IPS-20b (cell line): ENCODE measurements around the gene EXD3.
"Not testable (repeated sequence)": the region's sequence is repeated elsewhere in the genome, so short reads cannot be mapped to it uniquely, and the experiment has no call there.

Source experiments
- H3K27ac ChIP-seq: one replicate; pipeline ENCODE4 v1.5.1; 2013; ENCODE audit warnings: low read length
- H3K27me3 ChIP-seq: 2 replicates; pipeline ENCODE4 v1.6.1; 2013; ENCODE audit warnings: mild to moderate bottlenecking, low read length, inconsistent platforms; ENCODE audit not compliant: insufficient read depth
- H3K36me3 ChIP-seq: 2 replicates; pipeline ENCODE4 v1.6.1; 2013; ENCODE audit warnings: low read depth, mild to moderate bottlenecking, inconsistent platforms, low read length, moderate library complexity; ENCODE audit not compliant: insufficient read depth
- H3K4me1 ChIP-seq: 2 replicates; pipeline ENCODE4 v1.6.1; 2013; ENCODE audit warnings: mild to moderate bottlenecking, control low read depth, inconsistent platforms, low read length, moderate library complexity; ENCODE audit not compliant: insufficient read depth
- H3K4me3 ChIP-seq: 2 replicates; pipeline ENCODE4 v1.5.1; 2013; ENCODE audit warnings: mild to moderate bottlenecking, low read length, inconsistent platforms
- H3K9ac ChIP-seq: 2 replicates; pipeline ENCODE4 v1.6.1; 2013; ENCODE audit warnings: low read depth, mild to moderate bottlenecking, inconsistent platforms, low read length, moderate library complexity
- H3K9me3 ChIP-seq: 2 replicates; pipeline ENCODE4 v1.6.1; 2013; ENCODE audit warnings: mild to moderate bottlenecking, low read depth, low read length, inconsistent platforms; ENCODE audit not compliant: insufficient read depth

Gene EXD3, protein sequence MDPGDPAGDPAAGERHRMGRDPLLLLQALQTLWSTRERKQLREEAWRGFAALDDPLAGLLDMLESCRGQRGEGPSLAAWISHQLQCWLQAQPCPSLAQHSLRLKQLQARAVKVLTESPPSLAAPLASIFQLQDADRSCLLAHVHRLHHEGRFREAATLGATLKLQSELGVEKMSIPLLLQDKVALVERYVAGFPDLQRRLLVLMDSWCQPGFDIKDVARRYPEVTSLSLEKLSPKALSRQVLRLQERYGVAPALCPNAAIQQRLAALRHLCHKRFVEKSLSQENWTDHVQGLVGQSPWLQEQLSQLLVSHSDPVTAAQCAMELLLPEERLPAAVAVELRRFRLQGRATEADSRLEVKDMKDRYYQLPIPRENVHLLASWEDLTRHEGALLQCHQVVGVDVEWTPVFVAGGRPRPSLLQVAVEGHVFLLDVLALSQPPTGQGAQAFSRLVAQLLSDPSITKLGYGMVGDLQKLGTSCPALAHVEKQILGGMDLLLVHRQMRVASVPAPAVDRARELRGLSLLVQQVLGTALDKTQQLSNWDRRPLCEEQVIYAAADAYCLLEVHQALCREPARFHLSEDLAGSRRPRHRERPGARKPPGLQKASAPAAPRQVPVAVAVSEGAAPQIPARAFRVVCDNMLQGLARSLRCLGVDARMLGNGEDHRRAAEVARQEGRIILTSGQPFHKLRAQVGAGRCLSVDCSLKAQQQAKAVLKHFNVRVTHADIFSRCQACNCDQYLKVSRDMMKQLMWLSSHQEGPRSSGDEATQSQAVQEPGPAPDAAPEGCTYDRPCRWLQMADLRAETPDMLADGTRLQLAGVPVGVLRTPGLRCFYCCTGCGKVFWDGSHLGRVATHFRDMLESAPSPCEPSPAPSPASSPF

DNA sequence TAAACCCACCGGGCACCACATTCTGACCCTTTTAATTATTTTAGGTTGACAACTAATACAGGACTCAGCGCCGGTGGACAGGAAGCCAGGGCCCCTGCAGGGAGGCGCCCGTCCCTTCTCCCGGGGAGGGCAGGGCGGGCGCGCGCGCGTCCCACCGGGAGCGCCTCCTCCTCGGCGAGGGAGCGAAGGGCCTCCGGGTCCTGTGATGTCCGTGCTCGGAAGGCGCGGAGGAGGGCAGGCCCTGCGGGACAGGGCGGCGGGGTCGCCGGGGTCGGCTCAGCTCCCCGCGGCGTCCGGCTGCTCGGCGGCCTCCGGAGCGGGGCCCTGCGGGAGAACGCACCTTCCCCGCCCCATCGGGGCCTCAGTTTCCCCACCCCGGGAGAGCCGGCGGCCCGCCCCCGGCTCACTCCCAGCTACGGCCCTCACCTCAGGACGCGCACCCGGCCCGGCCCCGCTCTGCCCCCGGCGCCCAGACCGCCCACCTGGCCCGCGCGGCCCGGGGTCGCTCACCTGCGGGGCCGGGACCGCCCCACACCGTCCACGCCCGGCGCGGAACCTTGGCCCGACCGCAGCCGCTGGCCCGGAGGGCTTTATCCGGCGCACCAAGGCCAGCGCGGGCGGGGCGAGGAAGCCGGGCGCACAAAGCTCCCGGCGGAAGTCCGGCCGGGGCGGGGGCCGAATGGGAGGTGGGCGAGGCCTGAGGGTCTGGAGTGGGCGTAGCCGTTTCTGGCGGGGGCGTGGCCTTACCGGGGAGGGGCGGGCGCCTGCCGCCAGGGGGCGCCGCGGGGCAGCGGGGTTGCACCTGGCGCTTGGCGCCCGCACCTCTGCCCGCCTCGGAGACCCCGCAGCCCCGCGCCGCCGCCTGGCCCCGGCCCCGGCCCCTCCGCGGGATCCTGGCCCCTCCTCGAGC, at the start of gene EXD3, which contains the start of gene NOXA1:
Gene EXD3, minus strand, starts transcription at position 559 of the 910 bp plus-strand sequence. CDS start 27,805 bp downstream, outside the sequence.
Gene NOXA1, plus strand, starts transcription at position 790 of the 910 bp plus-strand sequence. CDS start 137 bp downstream, outside the sequence.
- Histone ChIP-seq H3K9me3 (no peaks in the 10 kb centered on the region), H3K27ac (no peak within 1 kb of the TSS)

DNA sequence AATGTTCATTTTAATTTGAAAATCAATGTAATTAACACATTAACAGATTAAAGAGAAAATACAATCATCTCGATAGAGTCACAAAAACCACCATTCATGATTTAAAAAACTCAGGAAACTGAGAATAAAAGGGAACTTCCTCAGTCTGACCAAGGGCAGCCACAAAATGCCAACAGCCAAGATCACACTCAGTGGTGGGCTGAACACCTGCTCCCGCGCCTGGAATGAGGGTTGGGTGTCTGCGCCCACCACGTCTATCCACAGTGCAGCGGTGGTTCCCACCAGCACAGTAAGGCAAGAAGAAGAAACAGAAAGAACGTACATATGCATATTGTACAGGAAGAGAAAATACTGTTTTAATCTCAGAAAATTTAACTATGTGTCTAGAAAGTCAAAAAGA, 47.8 kb upstream of the EXD3 start:
- H3K9me3 ChIP-seq, result peaks cover 3% of the 10 kb centered on the region
- no peaks in the 10 kb centered on the region for H3K4me1 ChIP-seq
- H3K36me3 ChIP-seq, result no peaks in the 10 kb centered on the region
- no peaks in the 10 kb centered on the region for H3K27me3 ChIP-seq
- no peak overlapping the region for H3K4me3 ChIP-seq
- H3K27ac ChIP-seq, result no peak overlapping the region
- H3K9ac ChIP-seq, result no peak overlapping the region

More for the DNA sequence above, at the start of gene EXD3, which contains the start of gene NOXA1:
- Histone ChIP-seq H3K4me1 (peaks cover 4% of the 10 kb centered on the region; the same call in 1 of the 2 replicates), H3K9ac (peak within 1 kb of the TSS; percentile 75; the same call in 1 of the 2 replicates), H3K4me3 (peak within 1 kb of the TSS; percentile 85), H3K27me3 (peaks cover 15% of the 10 kb centered on the region; the same call in 1 of the 2 replicates), H3K36me3 (no peaks in the 10 kb centered on the region)

DNA sequence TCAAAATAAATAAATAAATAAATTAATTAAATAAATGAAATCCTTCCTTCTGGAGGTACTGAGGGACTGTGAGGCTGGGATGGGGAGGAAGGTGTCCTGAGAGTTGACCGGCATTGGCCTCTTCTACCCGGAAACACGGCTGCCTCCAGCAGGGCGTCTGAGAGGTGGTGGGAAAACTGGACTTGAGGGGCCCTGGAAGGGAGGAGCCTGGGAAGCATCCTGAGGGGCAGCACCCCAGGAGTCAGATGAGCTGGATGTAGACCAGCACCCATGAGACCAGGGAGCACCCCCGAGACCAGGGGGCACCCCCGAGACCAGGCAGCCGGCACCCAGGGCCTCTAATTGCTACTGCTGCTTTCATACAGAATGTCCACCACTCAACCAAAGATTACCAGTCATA, 44.9 kb upstream of the EXD3 start:
- Histone ChIP-seq H3K36me3 (no peaks in the 10 kb centered on the region), H3K27ac (no peak overlapping the region), H3K9me3 (no peaks in the 10 kb centered on the region), H3K4me1 (no peaks in the 10 kb centered on the region), H3K27me3 (peaks cover 3% of the 10 kb centered on the region), H3K9ac (no peak overlapping the region), H3K4me3 (no peak overlapping the region)

- Histone ChIP-seq H3K27me3 (peaks cover 10% of the 10 kb centered on the region), H3K27ac (no peak overlapping the region), H3K4me3 (no peak overlapping the region), H3K36me3 (no peaks in the 10 kb centered on the region), H3K9ac (no peak overlapping the region), H3K4me1 (no peaks in the 10 kb centered on the region), H3K9me3 (no peaks in the 10 kb centered on the region)
Measured at GRCh38 chr9:137467161-137467581, 44.2 kb upstream of the EXD3 start.

DNA sequence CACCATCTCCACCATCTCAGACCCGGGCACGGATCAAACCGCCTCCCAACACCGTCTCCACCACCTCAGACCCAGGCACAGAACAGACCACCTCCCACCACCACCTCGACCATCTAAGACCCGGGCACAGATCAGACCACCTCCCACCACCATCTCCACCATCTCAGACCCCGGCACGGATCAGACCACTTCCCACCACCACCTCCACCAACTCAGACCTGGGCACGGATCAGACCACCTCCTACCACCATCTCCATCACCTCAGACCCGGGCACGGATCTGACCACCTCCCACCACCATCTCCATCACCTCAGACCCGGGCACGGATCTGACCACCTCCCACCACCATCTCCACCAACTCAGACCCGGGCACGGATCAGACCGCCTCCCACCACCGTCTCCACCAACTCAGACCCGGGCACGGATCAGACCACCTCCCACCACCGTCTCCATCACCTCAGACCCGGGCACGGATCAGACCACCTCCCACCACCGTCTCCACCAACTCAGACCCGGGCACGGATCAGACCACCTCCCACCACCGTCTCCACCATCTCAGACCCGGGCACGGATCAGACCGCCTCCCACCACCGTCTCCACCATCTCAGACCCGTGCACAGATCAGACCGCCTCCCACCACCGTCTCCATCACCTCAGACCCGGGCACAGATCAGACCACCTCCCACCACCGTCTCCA, 43.6 kb upstream of the EXD3 start:
- not testable (repeated sequence) for H3K36me3 ChIP-seq, H3K9me3 ChIP-seq, H3K4me3 ChIP-seq, H3K27ac ChIP-seq, H3K9ac ChIP-seq, H3K4me1 ChIP-seq
- peaks cover 14% of the 10 kb centered on the region for H3K27me3 ChIP-seq

GRCh38 chr9:137465720-137466388, 42.9 kb upstream of the EXD3 start:
- no peaks in the 10 kb centered on the region for H3K36me3 ChIP-seq
- H3K4me3 ChIP-seq, result no peak overlapping the region
- H3K27ac ChIP-seq, result no peak overlapping the region
- H3K4me1 ChIP-seq, result no peaks in the 10 kb centered on the region
- H3K27me3 ChIP-seq, result peaks cover 20% of the 10 kb centered on the region
- H3K9ac ChIP-seq, result no peak overlapping the region
- H3K9me3 ChIP-seq, result no peaks in the 10 kb centered on the region

- Histone ChIP-seq H3K9me3 (no peaks in the 10 kb centered on the region), H3K9ac (no peak overlapping the region)
Measured at GRCh38 chr9:137465000-137465719, 42.2 kb upstream of the EXD3 start.

DNA sequence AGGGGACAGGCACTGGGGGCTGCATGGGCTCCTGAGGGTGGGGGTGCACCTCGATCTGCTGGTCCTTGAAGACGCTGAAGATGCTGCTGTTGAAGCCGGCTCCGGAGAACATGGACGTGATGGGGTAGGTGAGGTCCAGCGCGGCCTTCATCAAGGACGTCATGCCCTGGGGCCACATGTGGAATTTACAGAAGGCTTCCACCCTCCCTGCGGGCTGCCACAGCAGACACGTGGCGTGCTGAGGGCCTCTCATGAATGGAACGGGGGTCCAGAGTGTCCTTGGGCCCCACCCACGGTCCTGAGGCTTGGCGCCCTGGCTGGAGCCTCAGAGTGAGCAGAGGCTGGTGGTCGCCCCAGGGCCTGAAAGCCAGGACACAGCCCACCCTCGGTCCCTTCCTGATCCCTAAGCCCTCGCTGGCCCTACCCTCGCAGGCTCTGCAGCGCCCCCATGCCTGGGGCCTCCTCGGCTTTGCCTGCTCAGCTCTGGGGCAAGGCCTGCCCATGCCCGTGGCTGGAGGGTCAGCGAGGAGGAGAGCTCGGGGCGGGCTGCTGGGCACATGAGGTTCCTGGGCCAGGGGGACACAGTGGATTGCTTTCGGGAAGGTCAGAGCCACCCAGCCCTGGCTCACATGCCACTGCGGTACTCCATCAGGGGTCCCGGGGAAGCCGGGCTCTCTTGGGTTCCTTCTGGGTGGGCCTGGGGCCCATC, 41.5 kb upstream of the EXD3 start:
- Histone ChIP-seq H3K4me3 (no peak overlapping the region), H3K27me3 (peaks cover 28% of the 10 kb centered on the region), H3K4me1 (no peaks in the 10 kb centered on the region), H3K27ac (no peak overlapping the region), H3K9ac (no peak overlapping the region), H3K36me3 (no peaks in the 10 kb centered on the region), H3K9me3 (no peaks in the 10 kb centered on the region)

More at GRCh38 chr9:137465000-137465719, 42.2 kb upstream of the EXD3 start:
- H3K36me3 ChIP-seq, result no peaks in the 10 kb centered on the region
- H3K27ac ChIP-seq, result no peak overlapping the region
- H3K27me3 ChIP-seq, result peaks cover 27% of the 10 kb centered on the region
- H3K4me3 ChIP-seq, result no peak overlapping the region
- no peaks in the 10 kb centered on the region for H3K4me1 ChIP-seq

- Histone ChIP-seq H3K36me3 (no peaks in the 10 kb centered on the region), H3K4me1 (no peaks in the 10 kb centered on the region), H3K9ac (no peak overlapping the region), H3K27ac (no peak overlapping the region), H3K9me3 (no peaks in the 10 kb centered on the region), H3K4me3 (no peak overlapping the region), H3K27me3 (peaks cover 28% of the 10 kb centered on the region)
Measured at GRCh38 chr9:137463931-137464290, 40.9 kb upstream of the EXD3 start.
